Lower leg skin (tissue), 4 donors: ENCODE results near the gene ZSCAN23. TPM values are rescaled to one million over a fixed set of nuclear protein-coding genes. Genes with fewer than 3 reads are reported as not detected.
"Not testable (repeated sequence)": the region's sequence is repeated elsewhere in the genome, so short reads cannot be mapped to it uniquely, and the experiment has no call there.

Experiments
- DNase-seq, 2 donors: peaks; one replicate each; pipeline ENCODE4 v3.0.0-alpha.2; 2019; ENCODE audit warnings: low spot score in 2 of 2
- H3K4me3 ChIP-seq: fragments of 200-600 bp; sonication (generic); 2 replicates; pipeline ENCODE4 v1.5.1; 2017; ENCODE audit warnings: mild to moderate bottlenecking, low read depth; ENCODE audit not compliant: poor library complexity, severe bottlenecking
- POLR2A ChIP-seq, 2 donors: fragments of 450-650 bp; IDR thresholded peaks; one replicate each; pipeline ENCODE4 v1.6.1; 2016 to 2017; ENCODE audit warnings: antibody characterized with exemption in 2 of 2, mild to moderate bottlenecking in 1 of 2, moderate library complexity in 1 of 2
- WGBS, 2 donors: methylation state at CpG; one replicate each; pipeline ENCODE4 v1.1.5; 2018; 5-methylcytosine and 5-hydroxymethylcytosine counted together
- intact Hi-C: fragments of 100-400 bp; cut with DNase I; formaldehyde crosslinking; loops from one replicate; pipeline ENCODE4 v1.15.0; 2023; ENCODE audit warnings: low total_unique reads
- total RNA-seq, 4 donors: library from RNA; depleted of rRNA; stranded (reverse); fragments of >200 nt; gene quantifications; one replicate each; pipeline ENCODE4 v1.1.0, GENCODE V29; 2016
- TF ChIP-seq, protein P1 (sequence below), 3 donors: fragments of 450-650 bp; IDR thresholded peaks; one replicate each; pipeline ENCODE4 v1.5.1; 2016; ENCODE audit warnings: antibody characterized with exemption in 3 of 3, mild to moderate bottlenecking in 3 of 3, moderate library complexity in 2 of 3

The ZSCAN23 gene
- total RNA-seq, 4 donors from 2014 or later: 0.25 to 1.2 (median 0.65) TPM; not detected in 1

DNA sequence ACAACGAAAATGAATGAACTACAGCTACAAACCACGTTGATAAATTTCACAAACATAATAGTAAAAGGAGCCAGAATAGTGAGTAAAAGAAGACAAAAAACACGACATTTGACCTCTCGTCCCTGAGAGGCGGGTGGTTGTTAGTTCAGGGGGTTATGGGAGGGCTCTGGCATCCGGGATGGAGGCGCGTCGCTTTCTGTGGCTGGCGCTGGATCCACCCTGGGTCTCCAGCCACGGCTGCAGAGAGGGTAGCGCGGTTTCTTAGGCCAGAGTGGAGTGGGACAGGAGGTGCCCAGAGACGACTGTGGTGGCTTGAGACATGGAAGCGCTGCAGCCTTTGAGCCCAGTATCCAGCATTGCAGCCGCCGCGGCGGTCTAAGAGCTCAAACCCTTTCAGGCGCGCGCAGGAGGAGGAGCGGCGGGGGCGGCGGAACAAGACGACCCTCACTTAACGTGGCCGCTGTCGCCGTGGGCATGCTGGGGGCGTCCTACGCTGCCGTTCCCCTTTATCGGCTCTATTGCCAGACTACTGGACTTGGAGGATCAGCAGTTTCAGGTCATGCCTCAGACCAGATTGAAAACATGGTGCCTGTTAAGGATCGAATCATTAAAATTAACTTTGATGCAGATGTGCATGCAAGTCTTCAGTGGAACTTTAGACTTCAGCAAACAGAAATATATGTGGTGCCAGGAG is 3.7 kb upstream of the ZSCAN23 start:
- no peak for DNase-seq
- 3% methylated on average over 32 to 36 of the region's 36 CpGs for WGBS, 2 donors
- no peak overlapping the region for H3K4me3 ChIP-seq
- TF ChIP-seq POLR2A (IDR thresholded peaks at IDR 0.05): no peak
- TF ChIP-seq, protein P1, sequence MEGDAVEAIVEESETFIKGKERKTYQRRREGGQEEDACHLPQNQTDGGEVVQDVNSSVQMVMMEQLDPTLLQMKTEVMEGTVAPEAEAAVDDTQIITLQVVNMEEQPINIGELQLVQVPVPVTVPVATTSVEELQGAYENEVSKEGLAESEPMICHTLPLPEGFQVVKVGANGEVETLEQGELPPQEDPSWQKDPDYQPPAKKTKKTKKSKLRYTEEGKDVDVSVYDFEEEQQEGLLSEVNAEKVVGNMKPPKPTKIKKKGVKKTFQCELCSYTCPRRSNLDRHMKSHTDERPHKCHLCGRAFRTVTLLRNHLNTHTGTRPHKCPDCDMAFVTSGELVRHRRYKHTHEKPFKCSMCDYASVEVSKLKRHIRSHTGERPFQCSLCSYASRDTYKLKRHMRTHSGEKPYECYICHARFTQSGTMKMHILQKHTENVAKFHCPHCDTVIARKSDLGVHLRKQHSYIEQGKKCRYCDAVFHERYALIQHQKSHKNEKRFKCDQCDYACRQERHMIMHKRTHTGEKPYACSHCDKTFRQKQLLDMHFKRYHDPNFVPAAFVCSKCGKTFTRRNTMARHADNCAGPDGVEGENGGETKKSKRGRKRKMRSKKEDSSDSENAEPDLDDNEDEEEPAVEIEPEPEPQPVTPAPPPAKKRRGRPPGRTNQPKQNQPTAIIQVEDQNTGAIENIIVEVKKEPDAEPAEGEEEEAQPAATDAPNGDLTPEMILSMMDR (IDR thresholded peaks at IDR 0.05): no peak
- intact Hi-C loops: no loop called here

DNA sequence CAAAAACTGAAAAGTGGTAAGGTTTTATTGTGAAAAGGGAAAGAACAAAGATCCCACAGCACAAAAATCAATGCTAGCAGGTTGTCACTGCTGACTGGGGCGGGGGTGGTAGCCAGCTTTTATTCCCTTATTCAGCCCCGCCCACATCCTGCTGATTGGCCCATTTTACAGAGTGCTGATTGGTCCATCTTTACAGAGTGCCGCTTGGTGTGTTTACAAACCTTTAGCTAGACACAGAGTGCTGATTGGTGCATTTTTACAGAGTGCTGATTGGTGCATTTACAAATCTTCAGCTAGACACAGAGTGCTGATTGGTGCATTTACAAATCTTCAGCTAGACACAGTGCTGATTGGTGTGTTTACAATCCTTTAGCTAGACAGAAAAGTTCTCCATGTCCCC is 1.5 kb upstream of the ZSCAN23 start:
- DNase-seq, intact Hi-C loops, H3K4me3 ChIP-seq: not testable (repeated sequence)
- WGBS, 2 donors: 84 to 90% methylated on average over 3 of the region's 3 CpGs

DNA sequence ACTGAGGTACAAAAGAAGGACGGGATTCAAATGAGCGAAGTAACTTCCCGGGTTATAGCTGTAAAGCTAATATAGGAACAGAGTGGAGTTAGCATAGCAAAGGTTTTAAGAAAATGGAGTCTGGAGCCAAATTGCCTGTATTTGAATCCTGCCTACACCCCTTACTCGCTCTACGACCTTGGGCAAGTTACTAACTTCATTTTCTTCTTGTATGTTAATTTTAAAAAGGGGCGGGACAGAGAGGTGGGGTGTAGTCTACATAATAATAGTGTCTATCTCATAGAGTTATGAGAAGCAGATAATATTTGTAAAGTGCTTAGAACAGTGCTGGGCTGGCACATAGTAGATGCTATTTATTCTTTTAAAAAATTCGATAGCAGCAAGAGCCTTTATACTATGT is 705 bp downstream of the ZSCAN23 start:
- intact Hi-C loops: no loop called here
- no peak overlapping the region for H3K4me3 ChIP-seq
- DNase-seq: no peak
- 45 to 48% methylated on average over 7 of the region's 7 CpGs for WGBS, 2 donors
- no peak for TF ChIP-seq POLR2A (IDR thresholded peaks at IDR 0.05)
- TF ChIP-seq, protein P1 (IDR thresholded peaks at IDR 0.05): no peak

DNA sequence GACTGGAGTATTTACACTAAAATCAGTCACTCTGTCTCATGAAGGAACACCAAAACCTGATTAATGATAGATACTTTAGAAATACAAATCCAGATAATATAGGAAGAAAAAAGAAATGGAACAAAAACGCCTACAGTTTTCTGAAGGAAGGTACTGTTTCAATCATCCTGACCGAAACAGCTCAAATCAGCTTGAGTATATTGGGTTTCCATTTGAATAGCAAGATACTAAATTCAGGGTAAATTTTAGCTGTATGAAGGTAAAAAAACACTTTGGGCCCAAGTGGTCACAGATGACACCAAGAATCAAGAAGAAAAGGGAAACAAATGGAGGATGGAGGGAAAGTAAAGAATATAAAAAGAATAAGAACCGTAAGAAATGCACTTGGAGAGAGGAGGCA is 6.9 kb downstream of the ZSCAN23 start:
- no peak overlapping the region for H3K4me3 ChIP-seq
- TF ChIP-seq, protein P1 (IDR thresholded peaks at IDR 0.05): no peak
- TF ChIP-seq POLR2A (IDR thresholded peaks at IDR 0.05): no peak
- intact Hi-C loops: no loop called here
- WGBS, 2 donors: 81 to 91% methylated on average over 3 of the region's 3 CpGs
- DNase-seq: no peak

DNA sequence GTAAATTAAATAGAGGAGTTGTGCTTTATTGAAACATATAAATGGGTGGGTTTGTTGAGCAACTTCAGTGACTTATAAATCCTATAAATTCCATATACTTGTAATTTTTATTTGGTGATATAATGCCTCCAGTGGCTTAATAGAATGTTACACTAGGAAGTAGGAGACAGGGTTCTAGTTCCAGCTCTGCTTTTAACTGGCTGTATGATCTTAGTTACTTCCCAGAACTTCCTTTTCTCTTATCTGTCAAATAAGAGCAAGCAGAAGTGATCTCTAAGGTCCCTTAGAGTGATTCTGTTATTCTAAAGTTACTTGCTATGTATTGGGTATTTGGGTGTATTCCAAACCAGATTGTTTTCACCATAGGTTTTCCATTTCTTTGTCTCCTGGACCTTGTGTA is 10.2 kb downstream of the ZSCAN23 start:
- no peak for TF ChIP-seq POLR2A (IDR thresholded peaks at IDR 0.05)
- TF ChIP-seq, protein P1 (IDR thresholded peaks at IDR 0.05): no peak
- H3K4me3 ChIP-seq: no peak overlapping the region
- no peak for DNase-seq
- intact Hi-C loops: no loop called here

DNA sequence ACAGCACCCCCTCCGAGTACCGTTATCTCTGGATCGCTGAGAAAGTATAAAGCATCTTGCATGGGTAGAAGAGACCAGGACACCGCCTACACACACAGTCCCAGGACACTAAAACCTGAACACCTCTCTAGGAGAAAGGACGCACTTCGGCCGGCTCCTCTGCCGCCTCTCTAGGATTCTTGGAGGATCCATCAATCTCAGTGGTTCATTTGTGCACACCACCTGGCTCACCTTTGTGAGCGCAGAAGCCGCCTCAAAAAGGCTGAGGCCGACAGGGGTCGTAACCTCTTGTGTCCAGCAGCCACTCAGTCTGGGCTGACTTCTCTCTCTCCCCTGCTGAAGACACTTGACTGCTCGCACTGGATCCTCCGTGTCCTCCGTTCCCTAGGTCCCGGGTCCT is 13.5 kb downstream of the ZSCAN23 start:
- intact Hi-C loops: no loop called here
- no peak for TF ChIP-seq POLR2A (IDR thresholded peaks at IDR 0.05)
- TF ChIP-seq, protein P1 (IDR thresholded peaks at IDR 0.05): no peak
- WGBS, 2 donors: 89 to 96% methylated on average over 15 to 16 of the region's 16 CpGs
- H3K4me3 ChIP-seq: no peak overlapping the region
- DNase-seq: no peak
